HG03045 (cell line): ENCODE data around the gene KCNMB2.
"Not testable (repeated sequence)": the region's sequence is repeated elsewhere in the genome, so short reads cannot be mapped to it uniquely, and the experiment has no call there.

Experiments used
- ATAC-seq: cut with Tn5 transposase; IDR thresholded peaks from one replicate; pipeline ENCODE4 v1.9.1; 2021; ENCODE audit warnings: mild to moderate bottlenecking, moderate library complexity; ENCODE audit not compliant: unreplicated experiment

Gene KCNMB2

DNA sequence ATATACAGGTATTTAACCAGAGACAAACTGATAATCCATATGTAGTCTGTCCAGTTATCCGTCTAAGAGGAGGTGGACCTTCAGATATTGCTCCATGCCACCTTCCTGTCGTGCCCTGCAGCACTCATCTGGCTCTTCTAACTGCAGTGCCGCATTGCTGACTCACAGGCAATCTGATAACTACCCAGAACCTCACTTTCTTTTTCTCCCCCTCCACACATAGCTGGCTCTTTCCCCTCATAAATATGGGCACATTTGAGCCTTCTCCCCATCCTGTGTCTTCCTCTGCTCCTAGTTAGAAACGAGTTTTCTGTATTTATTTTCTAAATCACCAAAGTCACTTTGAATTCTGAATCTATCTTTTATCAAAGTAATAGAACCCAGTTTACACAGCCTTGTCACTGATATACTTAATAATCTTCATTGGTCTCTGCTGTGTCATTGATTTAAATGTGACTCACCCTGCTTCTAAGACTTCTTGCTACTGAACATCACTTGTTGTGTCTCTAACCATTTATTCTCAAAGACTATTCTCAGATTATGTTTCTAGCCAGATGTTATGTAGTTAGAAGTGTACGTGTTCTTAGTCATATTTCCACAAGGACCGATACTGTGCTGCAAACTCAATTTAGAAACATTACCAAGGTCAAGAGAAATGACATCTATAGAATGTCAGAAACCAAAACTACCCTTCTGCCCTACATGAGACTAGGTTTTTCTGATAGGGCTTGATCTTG, 17.4 kb upstream of the KCNMB2 start:
- ATAC-seq: peak; percentile 87

- no peak for ATAC-seq
Observed at GRCh38 chr3:178519701-178520100, 16.5 kb upstream of the KCNMB2 start.

DNA sequence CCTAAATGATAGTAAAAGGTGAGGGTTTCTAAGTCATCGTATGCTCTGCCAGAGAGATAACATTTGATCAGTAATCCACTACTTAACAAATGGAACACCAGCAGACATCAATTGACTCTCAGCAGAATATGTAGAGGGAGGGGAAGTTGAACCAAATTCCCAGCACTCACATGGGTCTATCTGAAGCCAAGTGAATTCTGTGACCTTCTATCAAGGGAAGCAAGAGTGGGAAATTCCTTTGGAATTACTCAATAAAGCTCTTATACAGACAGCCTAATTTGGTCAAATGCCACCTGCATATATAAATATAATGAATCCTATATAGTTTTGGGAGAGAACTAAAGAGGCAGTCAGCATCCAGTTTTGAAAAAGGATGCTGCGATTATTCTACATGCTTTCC, 15.8 kb upstream of the KCNMB2 start:
- no peak for ATAC-seq

- no peak for ATAC-seq
Observed at GRCh38 chr3:178522200-178523052, 13.8 kb upstream of the KCNMB2 start.

GRCh38 chr3:178525251-178525650, 11.0 kb upstream of the KCNMB2 start:
- no peak for ATAC-seq

GRCh38 chr3:178526291-178526690, 9.9 kb upstream of the KCNMB2 start:
- no peak for ATAC-seq

DNA sequence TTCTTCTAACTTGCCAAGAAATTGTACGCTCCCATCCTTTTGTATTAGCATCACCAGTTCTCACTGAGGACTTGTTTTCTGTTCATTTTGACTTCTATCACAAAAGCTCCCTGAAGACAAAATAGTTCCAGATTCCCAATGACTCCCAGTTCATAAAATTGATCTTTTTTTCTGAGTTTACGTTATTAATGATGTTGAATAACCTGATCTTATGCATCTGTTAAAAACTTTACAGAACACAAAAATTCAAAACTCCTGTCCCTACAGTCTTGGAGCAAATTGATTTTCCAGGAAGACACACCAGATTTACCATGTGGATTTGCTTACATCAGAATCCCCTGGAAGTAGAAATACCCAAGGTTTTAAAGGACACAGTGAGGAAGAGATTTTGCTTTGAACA, 8.3 kb upstream of the KCNMB2 start:
- ATAC-seq: no peak

GRCh38 chr3:178529606-178530225, 6.5 kb upstream of the KCNMB2 start:
- no peak for ATAC-seq

DNA sequence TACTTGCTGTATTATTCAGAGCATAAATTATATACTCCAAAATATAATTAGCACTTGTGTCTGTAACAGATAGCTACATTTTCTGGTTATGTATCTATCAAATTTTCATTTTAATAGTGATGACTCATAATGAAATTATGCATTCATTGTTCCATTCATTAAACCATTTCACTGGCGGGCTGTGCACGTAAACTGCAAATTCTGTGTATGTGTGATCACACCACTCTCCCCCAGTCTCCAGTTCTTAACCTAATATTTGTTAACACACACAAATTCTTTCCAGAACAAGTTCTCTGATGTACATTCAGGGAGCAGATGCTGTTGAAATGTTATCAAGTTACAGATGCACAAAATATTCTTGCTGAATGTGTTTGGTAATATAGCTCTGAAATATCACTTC, 3.8 kb upstream of the KCNMB2 start:
- no peak for ATAC-seq

DNA sequence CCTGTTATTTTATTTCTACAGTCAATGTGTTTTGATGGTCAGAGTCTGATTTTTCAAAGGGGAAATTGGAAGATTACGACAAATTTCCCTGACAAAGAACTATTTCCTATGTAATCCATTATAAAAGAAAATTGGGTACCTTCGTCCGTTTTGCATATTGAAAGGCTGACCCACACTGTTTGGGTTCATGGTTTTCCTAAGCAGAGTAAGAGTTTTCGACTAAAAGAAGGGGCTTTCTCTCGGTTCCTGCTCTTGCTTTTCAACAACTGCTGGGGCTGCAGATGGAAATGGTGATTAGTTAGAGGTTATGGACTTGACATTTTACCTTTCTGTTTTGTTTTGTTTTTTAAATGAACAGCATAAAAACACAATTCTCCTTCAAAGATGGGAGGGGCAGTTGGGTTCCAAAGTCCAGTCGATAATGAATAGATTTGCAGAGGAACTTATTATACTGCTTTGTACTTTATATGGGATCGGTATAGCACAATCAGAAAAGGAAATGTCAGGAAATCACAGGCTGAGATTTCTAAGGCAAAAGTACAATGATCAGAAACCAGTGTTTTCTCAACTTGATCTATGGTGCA, 978 bp downstream of the KCNMB2 start:
- no peak for ATAC-seq

DNA sequence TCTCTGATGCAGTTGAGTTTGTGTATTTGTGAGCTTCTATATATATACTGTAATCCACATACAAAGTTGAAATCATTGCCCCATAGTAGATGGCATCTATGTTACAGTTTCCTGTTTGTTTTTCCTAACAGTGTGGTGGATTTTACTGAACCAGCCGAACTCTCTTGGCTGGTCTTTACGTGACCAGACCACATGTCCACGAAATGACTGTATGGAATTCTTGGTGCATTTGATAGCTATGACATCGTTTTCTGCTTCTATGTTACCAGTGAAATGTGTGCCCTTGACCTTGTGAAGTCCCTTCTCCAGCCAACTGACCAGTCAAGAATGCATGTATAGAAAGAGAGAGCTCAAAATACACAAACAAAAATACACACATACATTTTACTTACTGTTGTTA, 1.8 kb downstream of the KCNMB2 start:
- ATAC-seq: no peak

- ATAC-seq: no peak
Observed at GRCh38 chr3:178540184-178540583, 3.9 kb downstream of the KCNMB2 start.

DNA sequence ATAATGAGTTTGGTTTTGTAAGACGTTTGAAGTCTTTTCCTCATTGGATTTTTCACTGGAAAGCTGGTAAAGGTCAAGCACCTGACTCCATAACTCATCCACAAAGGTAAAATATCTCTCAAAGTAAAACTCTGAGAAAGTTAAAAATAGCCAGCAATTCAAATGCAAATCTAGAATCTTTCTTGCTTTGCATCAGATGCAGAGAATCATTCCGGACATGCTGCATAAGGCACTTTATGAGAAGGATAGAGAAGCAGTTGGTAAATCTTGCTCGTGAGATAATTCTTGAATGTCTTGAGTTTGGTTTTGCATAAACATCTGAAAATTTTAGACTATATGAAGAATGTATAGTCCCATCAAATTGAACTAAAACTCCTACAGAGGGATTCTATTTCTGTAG, 9.1 kb downstream of the KCNMB2 start:
- ATAC-seq: no peak

DNA sequence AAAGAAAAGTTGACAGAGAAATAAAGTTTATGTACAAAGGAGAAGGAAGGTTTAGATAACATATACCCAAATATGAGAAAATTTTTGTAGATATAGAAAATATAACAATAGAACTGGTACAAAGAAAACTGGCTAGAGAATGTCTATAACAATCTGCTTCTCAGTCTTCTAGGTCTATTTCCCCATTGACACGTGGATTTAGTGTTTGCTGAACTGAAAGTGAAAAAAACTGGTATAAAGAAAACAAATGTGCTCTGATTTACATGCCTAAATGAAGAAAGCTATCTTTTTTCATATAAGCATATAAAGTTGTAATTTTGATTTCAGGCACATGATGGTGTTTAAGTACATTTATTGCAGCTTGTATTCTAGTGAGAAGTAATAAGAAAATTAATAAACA, 9.8 kb downstream of the KCNMB2 start:
- ATAC-seq: peak; percentile 45

DNA sequence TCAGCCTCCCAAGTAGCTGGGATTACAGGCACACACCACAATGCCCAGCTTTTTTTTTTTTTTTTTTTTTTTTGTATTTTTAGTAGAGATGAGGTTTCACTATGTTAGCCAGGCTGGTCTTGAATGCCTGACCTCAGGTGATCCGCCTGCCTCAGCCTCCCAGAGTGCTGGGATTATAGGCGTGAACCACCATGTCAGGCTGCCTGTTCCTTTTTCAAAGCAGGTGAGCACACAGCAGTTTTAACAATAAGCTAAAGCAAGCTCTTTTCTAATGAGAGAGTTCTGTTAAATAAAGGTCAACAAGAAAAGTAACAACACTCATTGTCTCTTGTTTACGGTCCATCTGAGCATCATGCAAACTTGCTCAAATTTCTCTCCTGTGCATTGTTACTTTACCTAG, 13.2 kb downstream of the KCNMB2 start:
- not testable (repeated sequence) for ATAC-seq

- ATAC-seq: no peak
Observed at GRCh38 chr3:178551916-178552321, 15.7 kb downstream of the KCNMB2 start.

DNA sequence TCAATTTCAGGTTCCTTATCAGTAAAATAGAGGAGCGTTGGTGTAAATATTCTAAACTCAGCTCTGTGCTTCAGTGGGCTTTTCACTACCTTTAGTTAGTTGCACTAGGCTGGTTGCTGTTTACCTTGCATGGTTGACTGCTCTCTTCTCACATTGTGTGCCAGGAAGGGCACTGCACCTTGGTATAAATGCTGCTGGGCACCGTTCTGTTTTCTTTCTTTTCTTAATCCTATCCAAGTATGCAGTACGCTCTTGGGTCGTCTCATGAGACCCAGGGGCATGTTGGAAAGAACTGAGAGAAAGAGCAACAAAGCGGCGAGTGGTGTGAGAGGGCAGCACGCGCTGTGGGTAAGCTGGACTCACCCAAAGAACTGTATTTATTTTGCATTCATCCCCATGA, 22.4 kb downstream of the KCNMB2 start:
- ATAC-seq: no peak

DNA sequence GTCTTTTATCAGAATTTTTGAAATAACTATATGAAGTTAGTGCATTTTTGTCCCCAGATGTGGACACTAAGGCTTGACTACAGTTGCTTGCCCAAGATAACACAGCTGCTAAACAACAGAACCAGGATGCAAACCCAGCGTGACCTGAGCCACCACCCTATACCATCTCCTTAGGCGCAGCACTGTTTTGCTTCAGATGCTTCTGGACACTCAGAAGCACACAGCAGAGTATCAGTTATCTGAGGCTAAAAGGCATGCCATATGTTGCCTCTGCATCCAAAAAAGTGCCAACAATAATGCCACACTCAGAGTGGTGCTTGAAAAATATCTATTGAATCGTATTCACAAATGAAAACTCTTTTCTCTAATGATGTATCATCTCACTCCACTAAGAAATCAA, 24.5 kb downstream of the KCNMB2 start:
- ATAC-seq: no peak

GRCh38 chr3:178561239-178561638, 25.0 kb downstream of the KCNMB2 start:
- ATAC-seq: no peak

DNA sequence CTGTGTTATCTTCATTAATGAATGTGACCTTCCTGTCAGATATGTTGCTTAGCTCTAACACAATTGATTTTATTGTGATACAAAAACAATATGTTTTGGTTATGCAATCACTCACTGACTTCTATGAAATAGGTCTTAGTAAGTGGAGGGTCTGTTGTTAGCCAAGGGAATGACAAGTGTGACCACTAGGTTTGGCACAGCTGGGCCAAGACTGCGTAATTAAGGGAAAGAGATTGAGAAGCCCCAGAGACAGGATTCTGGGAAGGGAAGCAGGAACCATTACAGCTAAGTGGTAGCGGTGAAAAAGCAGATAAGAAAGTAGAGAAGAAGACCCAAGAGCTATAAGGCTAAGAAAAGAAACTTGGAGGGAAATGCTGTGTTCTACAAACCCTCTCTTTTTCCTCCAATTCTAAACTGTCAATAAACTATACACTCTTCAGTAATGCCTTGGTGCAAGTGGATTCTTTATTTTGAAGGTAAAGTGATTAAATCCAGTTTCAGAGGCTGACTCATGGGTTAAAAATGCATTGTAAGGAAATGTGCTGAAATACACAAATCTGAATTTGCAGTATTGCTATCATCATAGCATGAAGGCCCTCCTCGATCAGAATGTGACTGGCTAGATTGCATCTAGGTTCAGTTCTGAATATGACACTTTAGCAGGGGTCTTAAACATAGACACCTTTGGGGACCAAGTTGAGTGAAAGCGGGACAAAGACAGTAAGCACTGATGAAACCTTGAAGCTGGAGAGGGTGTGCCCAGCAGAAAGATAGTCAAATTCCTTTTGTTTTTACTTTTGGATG, 26.1 kb downstream of the KCNMB2 start:
- ATAC-seq: no peak

DNA sequence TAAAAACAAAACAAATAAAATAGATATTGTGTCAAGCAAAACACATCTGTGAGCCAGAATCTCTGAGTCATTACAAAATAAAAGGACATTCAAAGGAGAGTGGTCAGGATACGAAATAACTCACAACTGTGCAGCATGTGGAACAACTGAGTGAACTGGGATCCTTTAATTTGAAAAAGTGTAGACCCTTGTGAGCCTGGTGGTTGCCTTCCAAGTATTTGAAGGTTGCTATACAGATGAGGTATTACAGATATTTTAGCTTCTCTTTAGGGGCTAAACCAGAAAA, 26.7 kb downstream of the KCNMB2 start:
- ATAC-seq: no peak
